Activated CD4-positive, alpha-beta T cell treated with anti-CD3 and anti-CD28 coated beads for 1 hour (primary cell): Measurements from ENCODE around the gene ANKRD2.
A peak's percentile ranks its signal among the peaks of the same experiment; 100 is the strongest.

Experiments
- DNase-seq: peaks from one replicate; pipeline ENCODE4 v3.0.0-alpha.2; 2020

The ANKRD2 gene

DNA sequence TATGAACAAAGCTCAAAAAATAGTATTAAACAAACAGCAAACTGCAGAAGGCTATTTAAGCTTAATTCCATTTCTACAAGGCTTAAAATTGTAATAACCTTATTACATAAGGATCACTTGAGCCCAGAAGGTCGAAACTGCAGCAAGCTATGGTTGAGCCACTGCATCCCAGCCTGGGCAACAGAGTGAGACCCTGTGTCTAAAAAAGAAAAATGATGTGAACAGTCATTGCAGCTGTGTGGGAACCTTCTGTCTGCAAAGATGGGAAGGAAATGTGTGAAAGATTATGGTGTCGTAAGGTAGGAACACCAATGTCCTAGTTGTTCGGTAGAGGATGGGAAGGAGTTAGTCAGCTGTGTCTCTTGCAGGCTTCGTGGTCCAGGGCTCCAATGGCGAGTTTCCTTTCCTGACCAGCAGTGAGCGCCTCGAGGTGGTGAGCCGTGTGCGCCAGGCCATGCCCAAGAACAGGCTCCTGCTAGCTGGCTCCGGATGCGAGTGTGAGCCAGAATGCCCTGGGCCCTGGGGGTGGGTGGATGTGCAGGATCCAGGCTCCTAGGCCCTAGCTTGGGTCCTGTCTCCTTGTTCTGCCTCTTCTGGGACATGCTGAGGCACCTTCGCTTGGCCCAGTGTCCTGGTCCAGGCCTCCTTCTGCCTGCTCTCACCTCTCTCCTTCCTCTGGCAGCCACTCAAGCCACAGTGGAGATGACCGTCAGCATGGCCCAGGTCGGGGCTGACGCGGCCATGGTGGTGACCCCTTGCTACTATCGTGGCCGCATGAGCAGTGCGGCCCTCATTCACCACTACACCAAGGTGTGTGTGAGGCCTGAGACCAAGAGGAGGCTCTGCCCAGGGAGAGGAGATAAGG lies 26.1 kb downstream of the ANKRD2 start:
- DNase-seq, result no peak

DNA sequence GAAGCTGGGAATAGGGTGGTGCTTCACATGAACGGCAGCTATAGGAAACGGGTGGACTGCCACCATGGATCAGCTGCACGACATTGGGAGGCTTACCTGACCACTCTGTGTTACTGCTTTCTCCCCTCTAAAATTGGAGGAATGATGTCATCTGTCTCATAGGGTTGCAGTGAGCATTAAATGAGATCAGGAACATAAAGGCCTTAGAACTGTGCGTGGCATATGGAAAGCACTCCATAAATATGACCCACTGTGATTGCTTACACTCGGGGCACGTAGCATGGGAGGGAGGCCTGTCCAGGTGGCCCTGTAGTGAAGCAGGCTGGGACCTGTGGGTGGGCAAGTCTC lies 26.7 kb downstream of the ANKRD2 start:
- no peak for DNase-seq

GRCh38 chr10:97600616-97601015 lies 28.0 kb downstream of the ANKRD2 start:
- no peak for DNase-seq

DNA sequence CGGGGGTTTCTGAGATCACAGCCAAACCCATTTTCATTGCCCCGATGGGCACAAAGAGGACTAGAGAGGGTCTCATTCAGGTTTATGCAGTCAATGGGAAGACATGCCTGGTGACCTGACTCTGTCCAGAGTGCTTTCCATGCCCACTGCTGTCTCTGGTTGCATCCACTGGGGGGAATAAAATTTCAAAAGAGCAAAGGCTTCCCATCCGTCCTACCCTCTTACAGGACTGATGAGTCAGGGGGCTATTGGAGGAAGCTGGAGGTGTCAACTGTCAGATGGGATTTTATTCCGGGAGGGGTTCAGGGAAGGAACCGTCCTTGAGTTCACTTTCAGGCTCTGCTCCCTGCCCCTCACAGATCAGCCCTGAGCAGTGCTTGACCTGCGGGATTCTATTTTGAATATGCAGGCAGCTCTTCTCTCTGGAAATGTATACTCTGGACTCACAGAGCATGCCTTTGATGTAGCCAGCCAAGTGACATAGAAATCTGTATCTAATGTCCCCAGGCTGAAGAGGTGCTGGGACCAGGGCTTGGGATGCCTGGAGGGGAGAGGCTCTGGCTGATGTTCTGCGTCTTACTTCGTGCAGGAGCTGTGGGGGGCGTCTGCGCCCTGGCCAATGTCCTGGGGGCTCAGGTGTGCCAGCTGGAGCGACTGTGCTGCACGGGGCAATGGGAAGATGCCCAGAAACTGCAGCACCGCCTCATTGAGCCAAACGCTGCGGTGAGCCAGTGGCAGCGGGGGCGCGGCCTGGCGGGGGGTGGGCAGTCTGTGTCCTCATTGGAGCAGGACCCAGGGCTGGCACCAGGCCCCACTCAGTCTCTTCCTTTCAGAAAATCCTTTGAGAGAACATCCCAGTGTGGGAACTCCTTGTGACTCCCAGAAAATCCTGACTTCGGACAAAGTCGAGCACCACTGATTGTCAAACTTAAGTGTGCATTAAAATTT lies 29.0 kb downstream of the ANKRD2 start:
- DNase-seq, result no peak

DNA sequence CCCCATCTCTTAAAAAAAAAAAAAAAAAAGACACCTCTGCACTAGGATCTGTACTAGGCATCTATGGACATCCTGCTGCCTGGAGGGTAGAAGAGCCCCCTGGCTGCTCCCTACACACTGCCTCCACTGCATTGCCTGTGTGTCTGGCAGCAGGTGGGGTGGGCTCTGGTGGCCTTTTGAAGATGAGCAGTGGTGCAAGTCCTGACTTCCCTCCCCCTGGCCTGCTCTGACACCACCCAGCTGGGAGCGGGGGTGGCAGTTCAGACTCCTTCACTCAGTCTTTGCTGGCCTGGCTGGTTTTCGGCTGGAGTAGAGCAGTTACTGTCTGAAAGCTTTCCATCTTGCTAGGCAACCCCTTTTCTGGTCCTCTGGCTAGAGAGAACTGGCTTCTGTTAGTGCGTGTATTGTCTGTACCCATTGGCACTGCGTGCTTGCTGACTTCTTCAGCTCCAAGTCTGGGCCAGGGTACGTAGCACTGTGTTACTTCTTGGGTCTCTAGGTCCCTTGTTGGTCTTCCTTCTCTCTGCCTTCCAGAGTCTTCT lies 34.6 kb downstream of the ANKRD2 start:
- DNase-seq, result no peak

GRCh38 chr10:97608991-97609561 lies 36.5 kb downstream of the ANKRD2 start:
- DNase-seq, result no peak

DNA sequence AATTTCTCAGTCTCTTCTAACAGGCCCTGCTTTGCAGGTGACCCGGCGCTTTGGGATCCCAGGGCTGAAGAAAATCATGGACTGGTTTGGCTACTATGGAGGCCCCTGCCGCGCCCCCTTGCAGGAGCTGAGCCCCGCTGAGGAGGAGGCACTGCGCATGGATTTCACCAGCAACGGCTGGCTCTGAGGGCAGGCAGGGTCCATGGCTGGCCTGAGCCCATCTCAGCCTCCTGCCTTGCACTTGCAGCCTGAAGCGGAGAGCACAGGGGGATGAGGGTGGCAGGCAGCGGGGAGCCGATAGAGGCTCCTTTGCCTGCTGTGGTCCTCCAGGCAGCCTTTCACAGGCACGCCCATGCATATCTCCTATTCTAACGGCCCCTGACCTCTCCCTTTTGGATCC lies 38.9 kb downstream of the ANKRD2 start:
- DNase-seq, result no peak

GRCh38 chr10:97612386-97612785 lies 39.8 kb downstream of the ANKRD2 start:
- DNase-seq, result no peak

GRCh38 chr10:97618285-97618684 lies 45.7 kb downstream of the ANKRD2 start:
- DNase-seq, result no peak

GRCh38 chr10:97618733-97619132 lies 46.2 kb downstream of the ANKRD2 start:
- no peak for DNase-seq

DNA sequence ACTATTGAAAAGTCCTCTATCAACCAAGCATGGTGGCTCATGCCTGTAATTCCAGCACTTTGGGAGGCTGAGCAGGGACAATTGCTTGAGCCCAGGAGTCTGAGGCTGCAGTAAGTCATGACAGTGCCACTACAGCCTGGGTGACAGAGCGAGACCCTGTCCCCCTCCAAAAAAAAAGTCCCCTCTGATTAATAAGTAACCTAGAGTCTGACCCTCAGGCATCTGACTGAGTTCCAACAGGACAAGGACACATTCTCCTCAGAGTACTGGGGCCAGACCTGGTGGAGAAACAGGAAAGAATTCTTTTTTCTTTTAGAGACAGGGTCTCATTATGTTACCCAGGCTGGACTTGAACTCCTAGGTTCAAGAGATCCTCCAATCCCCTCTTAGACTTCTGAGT lies 50.7 kb downstream of the ANKRD2 start:
- no peak for DNase-seq

- no peak for DNase-seq
Measured at GRCh38 chr10:97627731-97628130, 55.2 kb downstream of the ANKRD2 start.

DNA sequence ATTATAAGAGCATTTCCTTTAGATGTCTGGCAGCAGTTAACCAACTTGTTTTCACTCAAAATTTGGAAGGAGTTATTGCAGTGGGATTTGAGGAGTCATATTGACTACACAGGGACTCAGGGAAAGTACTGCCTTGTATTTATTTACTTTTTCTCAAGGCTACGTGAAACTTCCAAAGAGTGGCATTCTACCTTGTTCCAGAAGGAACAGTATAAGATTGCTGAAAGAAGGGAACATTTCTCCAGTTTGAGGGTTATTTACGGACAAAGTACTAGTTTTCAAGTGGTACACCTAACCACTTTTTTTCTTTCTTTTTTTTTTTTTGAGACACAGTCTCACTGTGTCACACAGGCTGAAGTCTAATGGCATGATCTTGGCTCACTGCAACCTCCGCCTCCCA lies 55.6 kb downstream of the ANKRD2 start:
- no peak for DNase-seq

DNA sequence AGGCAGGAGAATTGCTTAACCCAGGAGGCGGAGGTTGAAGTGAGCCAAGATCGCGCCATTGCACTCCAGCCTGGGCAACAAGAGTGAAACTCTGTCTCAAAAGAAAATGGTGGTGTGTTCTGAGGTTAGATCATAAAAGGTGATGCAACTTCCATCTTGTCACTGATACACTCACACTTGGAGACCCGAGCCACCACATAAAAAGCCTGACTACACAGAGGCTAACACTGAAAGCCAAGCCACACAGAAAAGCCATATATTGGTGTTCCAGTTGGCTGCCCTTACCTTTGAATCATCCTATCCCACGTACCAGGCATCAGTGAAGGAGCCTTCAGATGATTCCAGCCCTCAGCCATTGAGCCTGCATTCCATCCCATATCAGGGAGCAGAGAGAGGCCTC lies 56.7 kb downstream of the ANKRD2 start:
- no peak for DNase-seq

GRCh38 chr10:97631098-97631497 lies 58.5 kb downstream of the ANKRD2 start:
- DNase-seq, result no peak

GRCh38 chr10:97632949-97633884 lies 60.6 kb downstream of the ANKRD2 start, which contains the start of gene MORN4:
Gene MORN4, minus strand, starts transcription at chr10:97633500. Its CDS starts 13,847 bp downstream, at chr10:97619653.
- peak; percentile 83 for DNase-seq
